Breast epithelium (tissue), 4 donors: Measurements from ENCODE around the gene TUBA4A. TPM values are rescaled to one million over a fixed set of nuclear protein-coding genes. Genes with fewer than 3 reads are reported as not detected.

Source experiments
- DNase-seq, 2 donors: peaks; one replicate each; pipeline ENCODE4 v3.0.0-alpha.2; 2019; ENCODE audit warnings: low spot score in 2 of 2
- H3K27ac ChIP-seq, 2 donors: fragments of 200-600 bp; sonication (generic) in 1 of 2; one replicate each; pipeline ENCODE4 v1.5.1; 2016 to 2019; ENCODE audit warnings: mild to moderate bottlenecking in 1 of 2
- H3K27me3 ChIP-seq, 2 donors: fragments of 200-600 bp; sonication (generic) in 1 of 2; one replicate each; pipeline versions ENCODE4 v1.5.1 to v1.6.0; 2017 to 2019; ENCODE audit warnings: control low read depth in 1 of 2, mild to moderate bottlenecking in 1 of 2
- H3K36me3 ChIP-seq: fragments of 200-600 bp; one replicate; pipeline ENCODE4 v1.5.1; 2019
- H3K4me1 ChIP-seq, 2 donors: fragments of 200-600 bp; sonication (generic); one replicate each; pipeline ENCODE4 v1.5.1; 2016 to 2019; ENCODE audit warnings: control low read depth in 1 of 2
- H3K4me3 ChIP-seq, 3 donors: fragments of 200-600 bp; sonication (generic); 1 replicate in 2 of 3; 2 replicates in 1 of 3; pipeline ENCODE4 v1.5.1; 2016 to 2019; ENCODE audit warnings: mild to moderate bottlenecking in 3 of 3, moderate library complexity in 2 of 3
- H3K9me3 ChIP-seq, 2 donors: fragments of 200-600 bp; sonication (generic) in 1 of 2; one replicate each; pipeline ENCODE4 v1.5.1; 2016 to 2019; ENCODE audit warnings: control low read depth in 1 of 2
- POLR2A ChIP-seq: fragments of 450-650 bp; IDR thresholded peaks from one replicate; pipeline ENCODE4 v1.6.1; 2016; ENCODE audit warnings: antibody characterized with exemption, mild to moderate bottlenecking, moderate library complexity
- POLR2AphosphoS5 ChIP-seq, 3 donors: sonication (generic); formaldehyde crosslinking; IDR thresholded peaks; one replicate each; pipeline ENCODE4 v1.6.1; 2017; ENCODE audit warnings: antibody characterized with exemption in 3 of 3
- intact Hi-C: fragments of 100-400 bp; cut with DNase I; formaldehyde crosslinking; loops from one replicate; pipeline ENCODE4 v1.15.1; 2023; ENCODE audit warnings: low total_unique reads
- total RNA-seq, 3 donors: library from RNA; depleted of rRNA; stranded (reverse); fragments of >200 nt; gene quantifications; one replicate each; pipeline ENCODE4 v1.1.0, GENCODE V29; 2016
- TF ChIP-seq, protein P1 (sequence below), 3 donors: fragments of 450-650 bp; IDR thresholded peaks; one replicate each; pipeline ENCODE4 v1.5.1; 2016 to 2017; ENCODE audit warnings: antibody characterized with exemption in 3 of 3, mild to moderate bottlenecking in 3 of 3, moderate library complexity in 3 of 3

Gene TUBA4A
- total RNA-seq, 3 donors from 2014 or later = 5.4 to 73.3 (median 48.8) TPM

DNA sequence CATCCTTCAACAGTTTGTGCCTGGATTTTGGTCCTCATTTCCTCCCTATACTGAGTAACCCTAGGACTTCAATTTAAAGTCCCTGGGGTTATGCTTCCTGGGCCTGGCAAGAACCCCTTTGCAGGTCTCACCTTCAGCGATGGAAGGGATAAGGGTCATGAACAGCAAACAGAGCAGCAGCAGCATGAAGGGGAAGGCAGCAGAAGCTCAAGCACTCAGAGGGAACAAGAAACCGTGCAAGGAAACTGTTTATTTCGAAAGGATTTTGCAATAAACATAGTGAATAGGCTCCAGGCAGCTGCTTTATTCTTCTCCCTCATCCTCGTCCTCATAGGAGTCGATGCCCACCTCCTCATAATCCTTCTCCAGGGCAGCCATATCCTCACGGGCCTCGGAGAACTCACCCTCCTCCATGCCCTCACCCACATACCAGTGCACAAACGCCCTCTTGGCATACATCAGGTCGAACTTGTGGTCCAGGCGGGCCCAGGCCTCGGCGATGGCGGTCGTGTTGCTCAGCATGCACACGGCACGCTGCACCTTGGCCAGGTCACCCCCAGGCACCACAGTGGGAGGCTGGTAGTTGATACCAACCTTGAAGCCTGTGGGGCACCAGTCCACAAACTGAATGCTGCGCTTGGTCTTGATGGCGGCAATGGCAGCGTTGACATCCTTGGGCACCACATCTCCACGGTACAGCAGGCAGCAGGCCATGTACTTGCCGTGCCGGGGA is 3.5 kb downstream of the TUBA4A start:
- Histone ChIP-seq H3K36me3 (no peaks in the 10 kb centered on the region), H3K27ac (peak overlapping the region; percentile 93 to 98), H3K27me3 (no peaks in the 10 kb centered on the region), H3K4me3 (peak overlapping the region in 1 of 3 donors; percentile 43), H3K4me1 (peaks cover 19 to 24% of the 10 kb centered on the region in 2 donors), H3K9me3 (no peaks in the 10 kb centered on the region)
- DNase-seq = no peak
- intact Hi-C loops = no loop called here
- TF ChIP-seq, protein P1, sequence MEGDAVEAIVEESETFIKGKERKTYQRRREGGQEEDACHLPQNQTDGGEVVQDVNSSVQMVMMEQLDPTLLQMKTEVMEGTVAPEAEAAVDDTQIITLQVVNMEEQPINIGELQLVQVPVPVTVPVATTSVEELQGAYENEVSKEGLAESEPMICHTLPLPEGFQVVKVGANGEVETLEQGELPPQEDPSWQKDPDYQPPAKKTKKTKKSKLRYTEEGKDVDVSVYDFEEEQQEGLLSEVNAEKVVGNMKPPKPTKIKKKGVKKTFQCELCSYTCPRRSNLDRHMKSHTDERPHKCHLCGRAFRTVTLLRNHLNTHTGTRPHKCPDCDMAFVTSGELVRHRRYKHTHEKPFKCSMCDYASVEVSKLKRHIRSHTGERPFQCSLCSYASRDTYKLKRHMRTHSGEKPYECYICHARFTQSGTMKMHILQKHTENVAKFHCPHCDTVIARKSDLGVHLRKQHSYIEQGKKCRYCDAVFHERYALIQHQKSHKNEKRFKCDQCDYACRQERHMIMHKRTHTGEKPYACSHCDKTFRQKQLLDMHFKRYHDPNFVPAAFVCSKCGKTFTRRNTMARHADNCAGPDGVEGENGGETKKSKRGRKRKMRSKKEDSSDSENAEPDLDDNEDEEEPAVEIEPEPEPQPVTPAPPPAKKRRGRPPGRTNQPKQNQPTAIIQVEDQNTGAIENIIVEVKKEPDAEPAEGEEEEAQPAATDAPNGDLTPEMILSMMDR (IDR thresholded peaks at IDR 0.05) = no peak
- no peak for TF ChIP-seq POLR2AphosphoS5 (IDR thresholded peaks at IDR 0.05)
- no peak for TF ChIP-seq POLR2A

DNA sequence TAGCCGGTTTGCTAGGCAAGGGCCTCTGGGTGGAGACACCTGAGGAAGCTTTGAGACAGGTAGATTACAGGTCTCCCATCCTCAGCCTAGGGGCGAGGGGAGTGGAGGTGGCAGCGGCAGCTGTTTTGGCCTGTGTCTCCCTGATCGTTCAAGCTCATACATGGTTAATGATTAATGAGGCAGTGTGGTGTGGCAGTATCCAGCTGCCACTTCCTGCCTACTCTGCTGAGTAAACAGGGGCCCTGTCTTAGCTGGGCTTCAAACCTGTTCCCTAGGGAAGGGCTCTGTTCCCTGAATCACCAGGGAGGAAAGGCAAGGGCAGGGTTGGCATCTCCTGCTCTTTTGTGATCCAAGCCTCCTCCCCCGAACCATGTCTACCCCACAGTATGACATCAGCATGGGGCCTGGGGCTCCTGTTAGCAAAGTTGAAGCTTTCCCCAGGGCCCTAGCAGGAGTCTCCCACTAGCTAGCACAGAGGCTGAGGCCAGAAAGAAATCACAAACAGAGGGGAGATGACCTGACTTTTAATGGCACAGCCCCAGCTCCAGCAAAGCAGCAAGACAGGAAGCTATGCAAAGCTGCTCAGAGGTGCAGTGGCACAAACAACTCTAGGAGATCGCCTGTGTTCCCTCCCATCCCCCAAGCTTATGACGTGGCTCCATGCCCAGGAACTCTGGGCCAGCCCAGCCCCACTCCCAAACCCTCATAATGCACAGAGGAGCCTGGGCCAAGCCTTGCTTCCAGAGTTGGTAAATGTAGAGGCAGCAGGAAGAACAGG is 4.3 kb downstream of the TUBA4A start:
- Histone ChIP-seq H3K36me3 (no peaks in the 10 kb centered on the region), H3K4me1 (peaks cover 21 to 24% of the 10 kb centered on the region in 2 donors), H3K27me3 (no peaks in the 10 kb centered on the region), H3K4me3 (peak overlapping the region in 1 of 3 donors; percentile 43), H3K27ac (peak overlapping the region; percentile 93 to 98), H3K9me3 (no peaks in the 10 kb centered on the region)
- intact Hi-C loops = no loop called here
- no peak for TF ChIP-seq POLR2A
- peak; percentile 25 to 62 (median 49) for TF ChIP-seq POLR2AphosphoS5 (IDR thresholded peaks at IDR 0.05)
- TF ChIP-seq, protein P1 (IDR thresholded peaks at IDR 0.05) = no peak
- DNase-seq = peak; percentile 89 to 90

DNA sequence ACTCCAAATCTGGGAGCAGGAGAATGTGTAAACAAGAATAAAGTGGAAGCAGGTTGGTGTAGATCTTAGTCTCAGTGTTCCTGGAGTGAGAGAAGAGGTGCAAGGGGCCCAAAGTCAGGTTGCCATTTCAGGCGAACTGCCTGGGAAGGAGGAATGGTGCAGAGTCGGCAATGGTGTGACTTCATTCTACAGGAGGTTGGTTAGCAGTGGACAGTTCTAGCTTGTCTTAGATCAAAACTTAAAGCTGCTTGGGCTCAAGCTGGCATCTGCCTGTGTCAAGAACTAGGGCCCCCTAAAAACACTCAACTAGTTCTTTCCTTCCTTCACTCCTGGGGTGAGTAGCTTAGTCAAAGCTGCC is 4.9 kb downstream of the TUBA4A start:
- peak overlapping the region in 2 of 3 donors; percentile 6 to 43 for H3K4me3 ChIP-seq
- TF ChIP-seq, protein P1 (IDR thresholded peaks at IDR 0.05) = no peak
- no peak for TF ChIP-seq POLR2A
- TF ChIP-seq POLR2AphosphoS5 (IDR thresholded peaks at IDR 0.05) = no peak
- H3K27me3 ChIP-seq = no peaks in the 10 kb centered on the region
- peak overlapping the region; percentile 93 to 98 for H3K27ac ChIP-seq
- no peaks in the 10 kb centered on the region for H3K36me3 ChIP-seq
- DNase-seq = no peak
- peaks cover 17 to 24% of the 10 kb centered on the region in 2 donors for H3K4me1 ChIP-seq
- intact Hi-C loops = no loop called here
- H3K9me3 ChIP-seq = no peaks in the 10 kb centered on the region

DNA sequence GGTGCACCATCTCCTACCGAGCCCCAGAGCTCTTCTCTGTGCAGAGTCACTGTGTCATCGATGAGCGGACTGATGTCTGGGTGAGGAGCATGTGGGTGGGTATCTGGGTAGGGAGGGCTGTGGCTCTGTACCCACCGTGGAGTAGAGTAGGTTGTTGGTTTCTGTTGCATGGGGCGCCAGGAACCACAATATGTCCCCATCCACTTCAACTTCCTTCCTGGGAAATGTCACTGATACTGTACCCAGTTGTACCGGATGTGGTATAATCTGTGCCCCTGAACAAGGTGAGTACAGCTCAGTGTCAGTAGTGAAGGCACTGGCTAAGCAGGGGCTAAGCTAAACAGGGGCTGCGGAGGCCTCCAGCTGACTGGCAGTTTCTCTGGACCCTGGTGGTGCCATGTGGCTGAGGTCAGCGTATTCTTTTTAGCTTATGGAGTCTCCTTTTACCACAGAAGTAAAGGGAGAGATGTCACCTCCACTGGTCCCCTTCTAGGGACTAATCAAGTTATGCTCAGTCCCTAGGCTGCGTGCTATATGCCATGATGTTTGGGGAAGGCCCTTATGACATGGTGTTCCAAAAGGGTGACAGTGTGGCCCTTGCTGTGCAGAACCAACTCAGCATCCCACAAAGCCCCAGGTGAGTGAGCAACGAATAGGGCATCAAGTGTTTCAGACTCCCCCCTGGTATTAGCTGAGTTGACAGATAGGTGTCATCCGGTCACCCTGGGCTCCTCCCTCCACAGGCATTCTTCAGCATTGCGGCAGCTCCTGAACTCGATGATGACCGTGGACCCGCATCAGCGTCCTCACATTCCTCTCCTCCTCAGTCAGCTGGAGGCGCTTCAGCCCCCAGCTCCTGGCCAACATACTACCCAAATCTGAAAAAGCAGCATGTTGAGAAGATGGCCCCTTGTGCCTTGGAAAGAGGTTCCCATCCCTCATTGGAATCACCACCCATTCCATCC is 5.8 kb downstream of the TUBA4A start:
- H3K4me1 ChIP-seq = peaks cover 17 to 24% of the 10 kb centered on the region in 2 donors
- H3K9me3 ChIP-seq = no peaks in the 10 kb centered on the region
- TF ChIP-seq, protein P1 (IDR thresholded peaks at IDR 0.05) = no peak
- TF ChIP-seq POLR2A = no peak
- no peak for TF ChIP-seq POLR2AphosphoS5 (IDR thresholded peaks at IDR 0.05)
- H3K36me3 ChIP-seq = no peaks in the 10 kb centered on the region
- peak overlapping the region; percentile 93 to 98 for H3K27ac ChIP-seq
- no peak for DNase-seq
- H3K27me3 ChIP-seq = no peaks in the 10 kb centered on the region
- H3K4me3 ChIP-seq = no peak overlapping the region
- intact Hi-C loops = no loop called here
